GM13977 (cell line): ENCODE data around the gene PNMA8A.

Source experiments
- DNase-seq: peaks from one replicate; pipeline ENCODE4 v3.0.0; 2012; ENCODE audit warnings: low spot score
- in situ Hi-C: fragments of 300-500 bp; cut with MboI; formaldehyde crosslinking; loops from one replicate; pipeline ENCODE4 v1.12.0; 2022; ENCODE audit warnings: low sequenced_read_pairs, low pct_unique_long_range_greater_than_20kb, mixed read lengths, inconsistent platforms; ENCODE audit not compliant: unreplicated experiment
- TF ChIP-seq, protein P1 (sequence below): IDR thresholded peaks from 2 replicates; pipeline ENCODE4 v1.5.1; 2012; ENCODE audit warnings: mild to moderate bottlenecking, control low read depth; ENCODE audit not compliant: insufficient read depth; ENCODE audit errors: extremely low read depth, missing control alignments

Gene PNMA8A

DNA sequence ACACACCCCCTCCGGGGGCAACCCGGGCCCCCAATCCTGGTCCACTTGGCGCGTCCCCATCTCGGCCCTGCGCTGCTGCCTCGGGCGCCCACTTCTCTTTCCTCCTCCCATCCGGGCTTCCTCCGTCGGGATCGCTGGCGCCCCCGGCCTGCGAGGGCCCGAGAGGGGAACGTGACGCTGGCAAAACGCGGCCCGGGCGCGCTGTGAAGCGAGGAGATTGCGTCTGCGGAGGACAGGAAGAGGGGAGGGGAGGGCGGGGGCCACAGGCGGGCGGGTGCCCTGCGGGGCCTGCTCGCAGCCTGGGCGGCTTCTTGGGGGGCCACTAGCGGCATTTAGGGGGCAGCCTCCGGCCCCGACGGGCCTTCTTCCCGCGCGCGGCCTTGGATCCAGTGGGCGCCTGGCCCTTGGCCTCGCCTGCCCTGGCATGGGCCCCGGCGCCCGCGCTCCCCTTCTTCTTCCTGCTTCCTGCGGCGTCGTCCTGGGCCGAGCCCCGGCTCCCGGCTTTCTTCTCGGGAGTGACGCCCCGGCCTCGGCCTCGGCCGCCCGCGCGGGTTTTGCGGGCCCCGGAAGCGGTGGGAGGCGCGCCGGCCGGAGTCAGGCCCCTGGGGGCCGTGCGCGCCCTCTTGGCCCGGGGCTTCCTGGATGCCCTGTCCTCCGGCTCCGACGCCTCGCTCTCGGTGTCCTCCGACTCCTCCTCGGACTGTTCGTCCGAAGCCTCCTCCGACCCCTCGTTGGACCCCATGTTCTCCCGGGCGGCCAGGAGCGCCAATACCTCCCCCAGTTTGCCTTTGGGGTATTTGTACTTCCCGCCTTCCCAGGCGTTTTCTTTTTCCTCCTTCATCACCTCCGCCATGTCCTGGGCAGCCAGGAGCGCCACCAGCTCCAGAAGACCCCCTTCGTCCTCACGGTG, 22.1 kb upstream of the PNMA8A start:
- TF ChIP-seq, protein P1, sequence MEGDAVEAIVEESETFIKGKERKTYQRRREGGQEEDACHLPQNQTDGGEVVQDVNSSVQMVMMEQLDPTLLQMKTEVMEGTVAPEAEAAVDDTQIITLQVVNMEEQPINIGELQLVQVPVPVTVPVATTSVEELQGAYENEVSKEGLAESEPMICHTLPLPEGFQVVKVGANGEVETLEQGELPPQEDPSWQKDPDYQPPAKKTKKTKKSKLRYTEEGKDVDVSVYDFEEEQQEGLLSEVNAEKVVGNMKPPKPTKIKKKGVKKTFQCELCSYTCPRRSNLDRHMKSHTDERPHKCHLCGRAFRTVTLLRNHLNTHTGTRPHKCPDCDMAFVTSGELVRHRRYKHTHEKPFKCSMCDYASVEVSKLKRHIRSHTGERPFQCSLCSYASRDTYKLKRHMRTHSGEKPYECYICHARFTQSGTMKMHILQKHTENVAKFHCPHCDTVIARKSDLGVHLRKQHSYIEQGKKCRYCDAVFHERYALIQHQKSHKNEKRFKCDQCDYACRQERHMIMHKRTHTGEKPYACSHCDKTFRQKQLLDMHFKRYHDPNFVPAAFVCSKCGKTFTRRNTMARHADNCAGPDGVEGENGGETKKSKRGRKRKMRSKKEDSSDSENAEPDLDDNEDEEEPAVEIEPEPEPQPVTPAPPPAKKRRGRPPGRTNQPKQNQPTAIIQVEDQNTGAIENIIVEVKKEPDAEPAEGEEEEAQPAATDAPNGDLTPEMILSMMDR = no peak
- DNase-seq = no peak
- in situ Hi-C loops = loop anchor here (25.0 kb wide), 1 partner anchor 206 kb away; the partner anchor contains the start of gene HIF3A

- in situ Hi-C loops = loop anchor here (25.0 kb wide), 1 partner anchor 206 kb away; the partner anchor contains the start of gene HIF3A
- DNase-seq = no peak
Measured at GRCh38 chr19:46492841-46493235, 21.5 kb upstream of the PNMA8A start.

GRCh38 chr19:46491975-46492682, 20.8 kb upstream of the PNMA8A start:
- in situ Hi-C loops = loop anchor here (25.0 kb wide), 1 partner anchor 205 kb away; the partner anchor contains the start of gene HIF3A
- TF ChIP-seq, protein P1 = no peak
- DNase-seq = no peak

More at GRCh38 chr19:46492841-46493235, 21.5 kb upstream of the PNMA8A start:
- TF ChIP-seq, protein P1 = no peak

GRCh38 chr19:46490774-46491173, 19.4 kb upstream of the PNMA8A start:
- DNase-seq = no peak
- in situ Hi-C loops = loop anchor here (25.0 kb wide), 1 partner anchor 203 kb away; the partner anchor contains the start of gene HIF3A
- TF ChIP-seq, protein P1 = no peak

DNA sequence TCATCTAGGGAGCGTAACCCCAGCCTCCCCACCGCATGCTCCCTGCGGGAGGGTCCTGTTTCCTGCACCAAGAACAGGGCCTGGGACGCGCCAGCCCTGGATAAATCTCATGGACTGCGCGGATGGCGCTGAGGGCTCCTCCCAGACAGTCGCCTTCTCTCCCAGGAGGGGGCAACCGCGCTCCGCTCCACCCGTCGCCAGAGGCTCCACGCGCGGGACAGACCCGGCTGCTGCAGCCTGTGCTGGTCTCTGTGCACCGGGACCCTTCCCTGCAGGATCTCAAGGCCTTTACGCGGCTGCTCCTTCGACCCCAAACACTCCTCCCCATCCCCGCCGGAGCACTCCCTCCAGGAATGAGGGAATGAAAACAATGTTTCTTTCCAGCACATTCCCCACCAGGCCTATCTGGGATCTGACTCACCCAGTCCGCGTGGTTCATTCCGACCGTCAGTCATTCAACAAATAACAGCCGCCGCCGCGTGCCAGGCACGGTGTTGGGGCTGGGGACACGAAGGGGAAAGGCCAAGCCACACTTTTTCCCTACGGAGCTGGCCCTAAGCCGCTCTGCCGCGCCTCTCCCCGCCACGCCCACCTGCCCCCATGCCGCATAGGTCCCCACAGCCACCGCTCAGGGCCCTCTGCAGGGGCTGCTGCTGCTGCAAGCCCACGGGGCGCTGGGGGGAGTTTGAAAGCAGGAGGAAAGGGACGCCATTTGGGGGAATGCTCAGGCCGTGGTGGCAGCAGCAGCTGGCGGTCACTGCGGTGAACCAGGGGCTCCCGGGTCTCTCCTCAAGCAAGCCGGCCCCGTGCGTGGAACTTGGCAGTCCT, 18.3 kb upstream of the PNMA8A start:
- TF ChIP-seq, protein P1 = no peak
- no peak for DNase-seq
- in situ Hi-C loops = loop anchor here (5.0 to 25.0 kb wide), 2 partner anchors 87 to 202 kb away; partner anchors contain the start of gene HIF3A
